Activated T-cell treated with anti-CD3 and anti-CD28 coated beads, Interleukin-2, amount 50 U/mL, for 24 hours (primary cell): ENCODE measurements around the gene MDFI.

Experiments used
- DNase-seq: peaks from one replicate; pipeline ENCODE4 v3.0.0-alpha.2; 2020
- H3K27ac Mint-ChIP-seq: 2 replicates; pipeline ENCODE4 v1.8.0; 2020; ENCODE audit warnings: mild to moderate bottlenecking, mixed read lengths
- H3K27me3 Mint-ChIP-seq: 2 replicates; pipeline ENCODE4 v1.8.0; 2020; ENCODE audit warnings: mixed read lengths
- H3K36me3 Mint-ChIP-seq: 2 replicates; pipeline ENCODE4 v1.8.0; 2020; ENCODE audit warnings: low read depth, mixed read lengths
- H3K4me1 Mint-ChIP-seq: 2 replicates; pipeline ENCODE4 v1.8.0; 2020; ENCODE audit warnings: low read depth, mixed read lengths
- H3K4me3 Mint-ChIP-seq: 2 replicates; pipeline ENCODE4 v1.8.0; 2020; ENCODE audit warnings: mild to moderate bottlenecking, moderate library complexity, mixed read lengths
- H3K9me3 Mint-ChIP-seq: 2 replicates; pipeline ENCODE4 v1.8.0; 2020; ENCODE audit warnings: mixed read lengths

Gene MDFI

DNA sequence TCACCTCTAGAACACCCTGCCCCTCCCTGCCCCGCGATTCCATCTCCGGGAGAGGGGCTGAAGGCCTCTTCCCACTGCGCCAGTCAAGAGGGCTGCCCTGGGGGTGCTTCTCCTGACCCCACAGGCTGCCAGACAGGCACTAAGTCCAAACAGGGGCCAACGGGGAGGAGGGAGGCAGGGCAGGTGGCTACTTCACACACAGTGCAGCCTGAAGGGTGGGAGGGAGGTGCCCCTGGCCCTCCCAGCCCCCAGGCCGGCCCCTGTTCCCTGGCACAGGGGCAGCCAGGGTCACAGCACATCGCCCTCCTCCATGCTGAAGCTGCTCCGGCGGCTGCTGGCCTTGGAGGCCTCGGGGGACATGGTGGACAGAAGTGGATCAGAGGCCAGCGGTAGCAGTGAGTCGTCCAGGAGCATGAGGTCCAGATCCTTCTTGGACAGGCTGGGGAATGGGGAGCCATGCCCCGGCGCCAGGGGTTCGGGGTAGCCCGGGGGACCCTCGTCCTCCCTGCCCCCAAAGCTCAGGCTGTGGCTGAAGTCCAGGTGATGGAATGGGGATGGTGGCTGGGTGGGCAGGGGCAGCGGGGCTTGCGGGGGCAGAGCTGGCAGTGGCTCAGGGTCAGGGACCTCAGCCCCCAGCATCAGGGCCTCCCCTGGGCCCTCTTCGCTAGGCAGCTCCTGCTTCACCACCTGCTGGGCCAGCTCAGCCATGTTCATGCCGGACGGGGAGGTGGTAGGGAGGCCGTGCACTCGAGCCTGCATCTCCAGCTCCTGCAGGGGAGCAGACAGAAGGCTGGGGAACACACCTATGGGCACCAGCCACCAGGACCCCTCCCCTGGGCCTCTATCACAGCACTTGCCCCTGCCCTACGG is 46.3 kb downstream of the MDFI start:
- no peak overlapping the region for H3K27ac Mint-ChIP-seq
- no peaks in the 10 kb centered on the region for H3K27me3 Mint-ChIP-seq
- peaks cover 18% of the 10 kb centered on the region for H3K4me1 Mint-ChIP-seq
- peak; percentile 25 for DNase-seq
- no peaks in the 10 kb centered on the region for H3K9me3 Mint-ChIP-seq
- H3K36me3 Mint-ChIP-seq = peaks cover 26% of the 10 kb centered on the region
- no peak overlapping the region for H3K4me3 Mint-ChIP-seq

DNA sequence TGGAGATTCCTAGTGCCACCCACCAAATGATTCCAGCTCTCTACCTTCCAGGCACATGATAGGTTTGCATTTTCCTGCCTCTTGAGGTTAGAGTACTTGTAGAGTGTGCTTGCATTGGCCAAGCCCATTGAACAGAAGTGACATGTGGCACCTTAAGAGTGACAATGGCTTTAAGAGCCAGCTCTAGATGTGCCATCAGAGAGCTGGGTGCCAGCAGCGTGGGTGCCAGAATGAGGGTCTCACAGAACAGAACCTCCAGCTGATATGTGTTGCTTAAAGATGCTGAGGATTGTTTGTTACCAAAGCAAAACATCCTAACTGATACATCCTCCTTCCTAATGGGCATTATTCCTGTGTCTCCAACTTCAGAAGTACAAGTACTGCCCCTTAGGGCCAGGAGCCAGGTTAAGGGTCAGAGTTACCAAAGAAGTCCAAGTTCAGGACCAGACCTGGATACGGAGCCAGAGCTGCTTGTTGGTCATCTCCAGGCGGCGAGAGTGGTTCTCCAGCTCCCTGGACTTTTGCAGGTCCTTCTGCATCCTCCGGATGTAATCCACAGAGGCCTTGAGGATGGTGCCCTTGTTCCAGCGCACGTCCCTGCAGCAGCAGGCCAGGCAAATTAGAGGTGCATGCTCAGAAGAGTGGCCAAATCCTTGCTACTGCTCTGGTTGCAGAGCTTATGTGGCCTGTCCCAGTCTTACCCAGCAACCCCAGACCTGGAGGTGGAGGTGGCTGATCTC is 47.5 kb downstream of the MDFI start:
- Mint-ChIP-seq H3K36me3 (peaks cover 35% of the 10 kb centered on the region), H3K27ac (no peak overlapping the region), H3K27me3 (no peaks in the 10 kb centered on the region), H3K4me3 (no peak overlapping the region), H3K9me3 (no peaks in the 10 kb centered on the region), H3K4me1 (peaks cover 18% of the 10 kb centered on the region)
- peak; percentile 17 for DNase-seq

GRCh38 chr6:41687501-41688175 is 49.4 kb downstream of the MDFI start:
- Mint-ChIP-seq H3K4me1 (peaks cover 12% of the 10 kb centered on the region), H3K4me3 (no peak overlapping the region), H3K27me3 (no peaks in the 10 kb centered on the region), H3K36me3 (peaks cover 37% of the 10 kb centered on the region), H3K27ac (no peak overlapping the region), H3K9me3 (no peaks in the 10 kb centered on the region)
- peak; percentile 15 for DNase-seq

DNA sequence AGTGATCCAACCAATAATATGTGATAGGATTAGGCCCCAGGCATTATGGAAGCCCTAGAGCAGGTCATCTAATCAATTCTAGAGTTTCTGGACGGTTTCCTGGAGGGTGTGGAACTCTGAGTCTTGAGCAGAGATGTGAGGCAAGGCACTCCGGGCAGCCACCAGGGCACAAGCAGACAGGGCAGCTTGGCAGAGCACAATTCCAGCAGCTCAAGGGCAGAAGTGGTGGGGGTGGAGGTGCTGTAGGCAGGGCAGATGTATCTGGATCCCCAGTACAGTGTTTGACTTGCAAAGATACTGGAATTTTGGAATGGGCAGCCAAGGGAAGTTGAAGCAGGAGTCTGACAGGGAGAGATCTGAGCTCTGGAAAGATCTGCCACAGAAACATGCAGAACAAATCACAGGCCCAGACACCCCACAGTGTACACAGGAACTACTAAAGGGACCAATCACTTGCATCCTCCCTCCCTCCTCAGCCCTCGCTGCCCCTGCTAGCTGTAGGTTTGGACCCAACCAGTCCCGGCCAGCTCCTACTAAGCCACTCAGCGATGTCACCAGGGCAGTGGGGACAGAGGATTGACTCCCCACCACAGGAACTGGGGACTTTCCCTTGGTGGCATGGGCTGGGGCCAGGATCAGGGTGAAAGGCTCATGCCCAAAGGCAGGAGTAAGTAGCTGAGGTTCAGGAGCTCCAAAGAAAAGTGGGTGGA is 50.1 kb downstream of the MDFI start:
- Mint-ChIP-seq H3K4me1 (peaks cover 6% of the 10 kb centered on the region), H3K27ac (no peak overlapping the region), H3K36me3 (peaks cover 37% of the 10 kb centered on the region), H3K4me3 (no peak overlapping the region), H3K27me3 (no peaks in the 10 kb centered on the region), H3K9me3 (no peaks in the 10 kb centered on the region)
- DNase-seq = peak; percentile 25

DNA sequence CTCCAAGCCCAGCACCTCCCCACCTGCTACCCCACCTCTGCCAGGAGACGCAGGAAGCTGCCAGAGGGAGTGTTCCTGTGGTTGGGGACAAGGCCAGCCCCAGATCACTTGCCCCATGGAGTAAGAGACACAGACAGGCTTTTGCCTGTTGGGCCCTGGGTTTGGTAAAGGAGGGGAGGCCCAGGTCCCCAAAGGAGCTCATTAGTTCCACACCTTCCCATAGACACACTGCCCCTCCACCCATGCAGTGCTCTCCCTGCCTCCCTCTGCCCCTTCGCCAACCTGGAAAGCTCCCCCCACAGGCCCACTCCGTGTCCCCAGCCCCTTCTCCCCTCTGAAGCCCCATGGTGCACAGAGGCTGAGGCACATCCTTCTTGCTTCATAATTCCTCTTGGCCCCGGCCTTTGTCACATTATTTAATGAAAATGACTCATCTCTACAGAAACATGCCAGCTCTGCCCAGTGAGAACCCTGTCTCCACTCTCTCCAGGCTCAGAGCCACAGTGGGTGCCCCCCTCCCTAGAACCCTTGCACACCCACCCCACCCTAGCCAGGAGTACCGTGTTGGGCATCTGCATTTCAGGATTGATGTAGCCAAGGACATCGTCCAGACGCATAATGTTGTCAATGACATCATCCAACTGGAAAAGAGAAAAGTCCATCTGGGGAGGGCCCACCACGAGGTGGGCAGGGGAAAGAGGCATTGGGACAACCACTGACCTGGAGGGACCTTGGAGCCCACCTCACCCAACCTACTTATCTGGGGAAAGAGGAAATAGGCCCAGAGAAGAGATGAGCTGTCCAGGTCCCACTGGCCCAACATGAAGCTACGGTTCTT is 51.1 kb downstream of the MDFI start:
- Mint-ChIP-seq H3K4me1 (peaks cover 2% of the 10 kb centered on the region), H3K4me3 (no peak overlapping the region), H3K27me3 (no peaks in the 10 kb centered on the region), H3K36me3 (peaks cover 37% of the 10 kb centered on the region), H3K27ac (no peak overlapping the region), H3K9me3 (no peaks in the 10 kb centered on the region)
- peak; percentile 17 for DNase-seq

DNA sequence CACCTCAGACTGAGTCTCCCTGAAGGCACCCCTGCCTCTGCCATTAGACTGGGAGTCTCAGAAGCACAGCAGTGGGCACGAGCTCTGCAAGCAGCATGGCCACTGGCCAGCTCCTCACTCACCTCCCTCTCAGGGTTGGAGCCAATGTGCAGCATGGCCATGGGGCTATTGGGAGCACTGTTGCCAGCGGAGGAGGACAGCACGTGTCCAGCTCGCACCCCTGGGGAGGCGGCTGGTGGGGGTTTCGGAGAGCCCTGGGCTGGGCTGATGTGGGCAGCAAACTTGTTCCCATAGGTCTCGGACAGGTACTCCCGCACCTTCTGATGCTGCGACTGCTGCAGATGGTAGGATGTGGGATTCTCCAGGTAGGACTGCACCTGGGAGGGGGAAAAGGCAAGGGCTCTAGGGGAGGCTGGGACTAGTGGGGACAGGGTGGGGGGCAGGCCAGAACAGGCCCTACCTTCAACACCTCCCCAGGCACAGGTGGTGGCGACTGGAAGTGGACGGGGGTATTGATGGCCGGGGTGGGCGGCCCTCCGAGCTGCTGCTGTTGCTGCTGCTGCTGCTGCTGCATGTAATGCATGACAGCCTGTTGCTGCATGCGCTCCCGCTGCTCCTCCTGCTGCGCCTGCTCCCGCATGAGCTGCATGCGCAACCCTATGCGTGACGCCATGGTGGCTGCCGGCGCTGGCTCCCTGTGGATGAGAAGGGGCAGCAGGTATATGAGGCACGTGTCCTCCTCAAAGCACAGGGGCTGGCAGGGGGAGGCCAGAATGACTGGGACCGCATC is 52.5 kb downstream of the MDFI start:
- H3K9me3 Mint-ChIP-seq = no peaks in the 10 kb centered on the region
- peaks cover 2% of the 10 kb centered on the region for H3K4me1 Mint-ChIP-seq
- H3K27ac Mint-ChIP-seq = no peak overlapping the region
- H3K36me3 Mint-ChIP-seq = peaks cover 33% of the 10 kb centered on the region
- H3K4me3 Mint-ChIP-seq = no peak overlapping the region
- no peak for DNase-seq
- no peaks in the 10 kb centered on the region for H3K27me3 Mint-ChIP-seq

DNA sequence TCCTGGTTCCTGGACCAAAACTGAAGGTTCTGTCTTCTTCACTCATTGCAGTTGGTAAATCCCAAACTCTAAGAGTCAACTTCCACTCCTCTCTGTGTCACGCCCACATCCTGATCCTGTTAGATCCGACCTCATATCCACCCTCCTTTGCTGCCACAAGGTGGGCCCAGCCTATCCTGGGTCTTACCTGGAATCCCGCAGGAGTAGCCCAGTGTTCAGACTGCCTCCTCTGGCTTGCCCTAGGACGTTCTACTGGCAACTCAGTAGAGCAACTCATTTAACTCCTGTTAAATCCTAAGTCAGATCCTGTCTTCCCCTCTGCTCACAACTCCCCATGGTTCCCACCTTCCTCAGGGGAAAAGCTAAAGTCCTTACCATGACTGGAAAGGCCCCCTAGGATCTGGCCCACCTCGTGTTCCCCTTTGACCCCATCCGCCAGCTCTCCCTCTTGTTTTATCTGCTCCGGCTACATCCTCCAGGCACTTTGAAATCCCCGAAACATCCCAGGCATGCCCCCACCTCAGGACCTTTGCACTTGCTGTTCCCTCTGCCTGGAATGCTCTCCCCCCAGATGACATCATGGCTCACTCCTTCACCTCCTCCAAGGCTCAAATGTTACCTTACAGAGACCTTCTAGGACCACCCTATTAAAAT is 53.3 kb downstream of the MDFI start:
- H3K36me3 Mint-ChIP-seq = peaks cover 26% of the 10 kb centered on the region

DNA sequence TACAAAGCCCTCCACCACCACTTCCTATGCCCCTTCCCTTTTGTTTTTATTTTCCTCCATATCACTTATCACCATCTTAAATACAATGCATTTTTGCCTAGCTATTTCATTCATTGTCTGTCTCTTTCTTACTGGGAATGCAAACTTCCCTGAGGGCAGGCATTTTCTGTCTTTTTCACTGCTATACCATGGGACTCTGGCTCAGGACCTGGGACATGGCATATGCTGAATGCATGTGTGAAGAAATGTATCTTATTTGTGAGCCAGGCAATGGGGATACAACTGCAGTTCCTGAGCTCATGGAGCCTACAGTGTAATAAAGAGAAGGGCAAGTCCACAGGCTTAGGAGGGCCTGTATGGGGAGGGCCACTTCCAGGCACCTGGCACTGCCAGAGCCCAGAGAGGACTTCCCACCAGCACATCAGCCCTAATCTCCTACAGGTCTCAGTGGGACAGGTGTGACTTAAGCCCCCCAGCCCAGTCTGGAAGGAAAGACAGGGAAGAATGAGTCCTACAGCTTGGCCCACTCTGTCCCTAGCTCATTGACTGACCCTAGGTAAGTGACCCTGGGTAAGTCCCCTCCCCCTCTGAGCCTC is 53.9 kb downstream of the MDFI start:
- Mint-ChIP-seq H3K9me3 (no peaks in the 10 kb centered on the region), H3K27ac (no peak overlapping the region), H3K27me3 (no peaks in the 10 kb centered on the region), H3K4me1 (peaks cover 2% of the 10 kb centered on the region), H3K4me3 (no peak overlapping the region), H3K36me3 (peaks cover 24% of the 10 kb centered on the region)
- no peak for DNase-seq

More for the DNA sequence above, 53.3 kb downstream of the MDFI start:
- Mint-ChIP-seq H3K9me3 (no peaks in the 10 kb centered on the region), H3K27ac (no peak overlapping the region), H3K4me3 (no peak overlapping the region), H3K4me1 (peaks cover 2% of the 10 kb centered on the region), H3K27me3 (no peaks in the 10 kb centered on the region)
- no peak for DNase-seq

DNA sequence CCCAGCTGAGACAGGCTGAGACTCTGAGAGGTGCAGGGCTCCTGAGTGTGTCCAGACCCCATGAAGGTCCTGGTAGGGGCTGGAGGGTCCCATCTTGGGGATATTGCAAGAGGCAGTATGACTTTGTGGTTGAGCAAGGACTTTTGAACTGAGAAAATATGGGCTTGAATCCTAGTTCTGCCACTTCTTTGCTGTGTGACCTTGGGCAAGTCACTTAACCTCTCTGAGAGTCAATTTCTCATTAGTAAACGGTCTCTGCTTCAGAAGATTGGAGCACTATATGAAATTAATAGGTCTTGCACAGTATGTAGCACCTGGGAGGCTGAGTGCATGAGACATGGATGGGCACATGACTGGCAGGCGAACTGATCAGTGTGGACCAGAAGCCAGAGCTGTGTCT is 54.5 kb downstream of the MDFI start:
- no peak for DNase-seq
- H3K27me3 Mint-ChIP-seq = no peaks in the 10 kb centered on the region
- peaks cover 2% of the 10 kb centered on the region for H3K4me1 Mint-ChIP-seq
- H3K9me3 Mint-ChIP-seq = no peaks in the 10 kb centered on the region
- no peak overlapping the region for H3K4me3 Mint-ChIP-seq
- H3K27ac Mint-ChIP-seq = no peak overlapping the region
- H3K36me3 Mint-ChIP-seq = peaks cover 19% of the 10 kb centered on the region

DNA sequence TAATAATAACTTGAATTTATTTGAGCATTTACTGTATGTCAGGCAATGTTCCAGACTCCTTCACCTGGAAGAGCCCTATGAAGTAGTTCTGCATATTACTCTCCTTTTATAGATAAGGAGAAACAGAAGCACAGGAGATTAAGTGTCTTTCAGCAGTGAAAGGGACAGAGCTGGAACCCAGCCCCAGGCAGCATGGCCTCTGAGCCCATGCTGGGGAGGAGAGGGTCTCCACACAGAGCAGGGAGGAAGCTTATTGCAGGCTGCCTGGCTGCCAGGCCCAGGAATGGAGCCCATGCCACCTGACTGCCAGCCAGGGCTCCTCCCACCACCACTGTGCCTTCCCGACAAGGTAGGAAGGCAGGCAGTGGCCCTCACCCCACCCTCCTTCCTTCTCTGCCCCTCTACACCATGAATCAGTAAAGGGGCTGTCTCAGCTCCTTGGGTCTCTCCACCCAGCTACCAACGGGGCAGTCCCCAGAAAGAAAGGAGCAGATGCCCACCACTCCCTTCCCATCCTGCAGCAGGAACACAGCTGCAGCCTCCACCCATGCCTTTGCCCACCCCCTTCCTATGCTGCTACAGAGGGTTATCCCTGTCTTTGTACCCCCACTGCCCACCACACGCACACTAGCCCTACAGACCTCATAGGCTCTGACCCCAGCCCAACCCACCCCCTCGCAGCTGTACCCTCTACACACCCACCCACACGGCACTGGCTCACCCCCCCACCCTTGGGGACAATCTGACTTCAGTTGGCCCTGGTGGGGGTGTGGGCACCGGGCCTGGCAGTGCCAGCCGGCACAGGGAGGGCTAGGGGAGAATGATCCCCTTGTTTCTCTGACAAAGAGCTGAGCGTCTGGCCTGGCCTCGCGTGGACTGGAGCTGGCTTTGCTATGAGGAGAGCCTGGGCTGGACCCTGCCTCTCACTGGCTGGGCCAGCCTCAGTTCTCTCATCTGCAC is 55.3 kb downstream of the MDFI start:
- H3K4me3 Mint-ChIP-seq = no peak overlapping the region
- DNase-seq = no peak
- no peaks in the 10 kb centered on the region for H3K27me3 Mint-ChIP-seq
- H3K36me3 Mint-ChIP-seq = peaks cover 14% of the 10 kb centered on the region
- peaks cover 2% of the 10 kb centered on the region for H3K4me1 Mint-ChIP-seq
- no peaks in the 10 kb centered on the region for H3K9me3 Mint-ChIP-seq
- H3K27ac Mint-ChIP-seq = no peak overlapping the region

- H3K27ac Mint-ChIP-seq = no peak overlapping the region
- no peaks in the 10 kb centered on the region for H3K4me1 Mint-ChIP-seq
- no peaks in the 10 kb centered on the region for H3K9me3 Mint-ChIP-seq
- no peak overlapping the region for H3K4me3 Mint-ChIP-seq
- no peaks in the 10 kb centered on the region for H3K27me3 Mint-ChIP-seq
- peaks cover 9% of the 10 kb centered on the region for H3K36me3 Mint-ChIP-seq
- DNase-seq = no peak
Measured at GRCh38 chr6:41694815-41695526, 56.7 kb downstream of the MDFI start.
